GM19438 (cell line): Measurements from ENCODE around the gene FOXS1.
"Not testable (repeated sequence)": the region's sequence is repeated elsewhere in the genome, so short reads cannot be mapped to it uniquely, and the experiment has no call there.

Experiments
- ATAC-seq: cut with Tn5 transposase; IDR thresholded peaks from one replicate; pipeline ENCODE4 v1.9.1; 2021; ENCODE audit warnings: low read depth; ENCODE audit not compliant: unreplicated experiment

FOXS1 gene

GRCh38 chr20:31840906-31841816 is 4.2 kb downstream of the FOXS1 start:
- no peak for ATAC-seq

DNA sequence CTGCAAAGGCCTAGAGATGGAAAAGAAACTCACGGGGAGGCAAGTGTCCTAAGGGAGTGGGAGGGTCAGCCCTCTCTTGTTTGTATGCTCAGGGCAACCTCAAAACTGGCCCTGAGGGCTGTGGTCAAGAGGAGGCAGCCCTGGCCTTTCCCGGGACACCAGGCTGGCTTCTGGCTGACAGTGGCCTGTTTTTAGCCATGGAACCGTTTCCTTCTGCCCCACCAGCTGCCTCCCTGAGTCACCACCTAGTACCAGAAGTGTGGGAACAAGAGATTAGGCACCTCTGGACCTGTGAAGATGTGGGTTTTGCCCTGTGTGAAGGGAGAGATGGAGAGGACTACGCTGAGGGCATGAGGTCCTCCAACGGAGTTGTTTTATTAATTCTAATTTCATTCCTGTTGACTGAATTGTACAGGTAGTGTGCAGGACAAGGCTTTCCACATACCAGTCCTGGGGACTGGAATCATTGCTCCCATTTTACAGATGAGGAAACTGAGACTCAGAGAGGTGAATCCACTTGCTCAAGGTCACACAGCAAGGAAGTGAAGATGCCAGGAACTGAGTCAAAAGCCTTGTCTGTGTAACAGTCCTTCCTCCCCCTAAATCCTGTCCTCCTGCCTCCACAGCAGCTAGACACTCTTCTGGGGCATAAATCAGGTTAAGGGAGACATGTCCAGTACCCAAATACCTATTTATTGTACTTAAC is 5.5 kb downstream of the FOXS1 start:
- no peak for ATAC-seq

DNA sequence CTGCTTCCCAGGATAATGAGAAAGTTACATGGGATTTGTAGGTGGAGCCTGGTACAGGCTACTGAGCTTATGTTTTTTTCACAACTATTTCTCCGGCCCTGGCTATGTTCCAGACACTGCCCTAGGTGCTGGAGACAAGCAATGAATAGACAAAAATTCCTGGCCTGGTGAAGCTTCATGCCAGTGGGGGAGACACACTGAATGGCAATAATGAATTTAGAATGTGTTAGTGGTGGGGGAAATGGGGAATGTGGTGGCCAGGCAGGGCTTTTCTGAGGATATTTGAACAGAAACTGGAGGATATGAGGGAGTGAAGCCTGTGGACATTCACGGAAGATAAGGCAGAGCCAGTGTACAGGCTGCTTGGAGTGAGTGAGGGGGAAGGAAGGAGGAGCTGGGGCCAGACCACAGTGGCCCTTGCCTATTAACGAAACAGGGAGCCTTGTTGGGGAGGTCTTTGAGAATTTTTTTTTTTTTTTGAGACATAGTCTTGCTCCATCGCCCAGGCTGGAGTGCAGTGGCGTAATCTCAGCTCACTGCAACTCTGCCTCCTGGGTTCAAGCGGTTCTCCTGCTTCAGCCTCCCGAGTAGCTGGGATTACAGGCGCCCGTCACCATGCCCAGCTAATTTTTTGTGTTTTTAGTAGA is 6.6 kb downstream of the FOXS1 start:
- no peak for ATAC-seq

- no peak for ATAC-seq
Observed at GRCh38 chr20:31837896-31838397, 7.5 kb downstream of the FOXS1 start.

DNA sequence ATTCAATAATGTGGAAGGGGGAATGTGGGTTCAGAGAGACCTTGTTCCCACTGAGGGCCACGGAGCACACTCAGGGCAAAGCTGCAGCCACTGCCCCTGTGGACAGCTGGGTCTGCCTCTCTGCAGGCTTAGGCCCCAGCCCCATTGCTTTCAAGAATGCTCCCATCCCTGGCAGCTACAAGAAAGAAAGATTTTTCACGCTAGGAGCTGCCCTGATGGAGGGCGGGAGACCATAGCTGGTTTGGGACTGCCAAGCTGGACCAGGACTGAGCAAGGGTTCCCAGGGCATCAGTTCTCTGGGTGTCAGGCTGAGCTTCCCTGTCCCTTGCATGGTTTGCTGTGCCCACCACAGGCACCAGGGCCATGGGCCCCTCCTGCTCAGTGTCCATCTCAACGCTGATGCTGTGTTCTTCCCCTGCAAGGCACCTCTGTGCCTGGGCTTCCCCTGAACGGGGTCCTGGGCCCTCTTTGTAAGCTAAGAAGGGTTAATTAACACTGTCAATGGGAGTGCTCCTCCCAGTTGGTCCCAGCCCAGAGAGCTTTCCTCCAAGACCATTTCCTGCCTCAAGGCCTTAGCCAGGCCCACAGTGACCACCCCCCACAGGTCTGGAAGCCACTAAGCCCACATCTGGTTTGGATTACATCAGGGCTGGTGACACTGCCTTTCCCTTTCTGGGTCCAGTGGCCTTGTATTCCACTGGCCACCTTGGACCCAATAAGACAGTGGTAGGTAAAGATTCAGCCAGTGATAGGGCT is 8.4 kb downstream of the FOXS1 start:
- ATAC-seq, result no peak

DNA sequence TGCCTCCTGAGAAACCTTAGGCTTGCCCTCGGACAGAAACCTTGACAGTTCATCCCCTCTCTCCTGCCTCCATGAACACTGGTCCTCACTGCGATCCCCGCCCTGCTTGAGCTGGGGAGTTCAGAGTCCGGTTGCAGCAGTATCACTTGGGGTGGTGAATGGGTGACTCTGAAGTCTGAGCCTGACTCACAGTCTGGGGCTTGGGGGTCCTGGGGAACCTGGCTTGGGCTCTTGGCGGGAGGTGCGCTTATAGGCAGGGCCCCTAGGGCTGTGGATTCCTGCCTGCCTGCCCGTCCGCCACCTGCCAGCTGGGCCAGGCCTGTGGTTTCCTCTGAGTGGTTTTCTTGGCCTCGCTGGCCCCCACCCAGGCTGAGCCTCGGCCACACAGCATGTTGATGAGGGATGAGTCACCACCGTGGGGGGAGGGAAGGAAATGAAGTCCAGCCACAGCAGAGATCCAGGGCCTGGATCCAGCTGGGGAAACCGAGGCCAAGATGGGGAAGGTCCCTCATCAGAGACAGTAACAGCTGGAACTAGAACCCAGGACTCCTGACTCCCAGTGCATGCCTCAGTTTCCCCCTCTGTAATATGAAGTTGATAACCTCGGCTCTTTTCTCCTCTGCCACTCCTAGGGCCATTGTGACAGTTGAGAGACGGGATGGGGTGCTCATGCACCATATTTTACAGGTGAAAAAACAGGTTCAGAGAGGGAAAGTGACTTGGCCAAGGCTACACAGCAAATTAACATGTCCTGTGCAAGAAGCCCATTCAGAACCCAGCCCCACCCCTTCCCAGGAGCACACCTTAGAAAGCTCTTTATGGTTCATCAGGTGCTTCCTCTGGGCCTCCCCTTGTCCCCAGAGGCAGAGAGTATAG is 9.2 kb downstream of the FOXS1 start:
- ATAC-seq, result peak; percentile 66

- no peak for ATAC-seq
Observed at GRCh38 chr20:31835554-31835953, 9.8 kb downstream of the FOXS1 start.

DNA sequence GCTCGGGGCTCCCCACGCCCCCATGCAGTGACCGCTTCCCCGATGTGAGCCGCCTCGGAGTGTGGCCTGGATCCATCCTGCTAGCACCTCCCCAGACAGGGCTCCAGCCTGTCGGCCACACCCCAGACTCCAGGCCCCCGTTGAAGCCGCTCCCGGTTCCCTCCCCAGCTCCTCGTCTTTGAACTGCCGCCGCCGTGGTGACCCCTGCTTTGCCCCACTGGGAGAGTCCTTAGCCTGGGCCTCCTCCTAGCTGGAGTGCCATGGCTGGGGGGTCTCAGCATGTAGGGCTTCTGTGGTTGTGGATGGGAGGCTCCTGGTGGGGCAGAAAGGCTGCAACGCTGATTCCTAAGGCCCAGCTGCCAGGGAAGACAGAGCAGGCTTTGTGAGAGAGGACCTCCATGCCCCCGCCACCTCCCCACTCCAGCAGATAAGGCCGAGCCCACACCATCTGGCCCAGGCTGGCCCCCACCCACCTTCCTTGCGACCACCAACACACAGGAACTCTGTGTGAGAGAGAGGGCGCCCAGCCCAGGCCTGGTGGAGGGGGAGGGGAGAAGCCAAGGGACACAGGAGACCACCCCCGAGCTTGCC is 11.4 kb downstream of the FOXS1 start:
- no peak for ATAC-seq

GRCh38 chr20:31833130-31833930 is 12.1 kb downstream of the FOXS1 start:
- ATAC-seq, result no peak

GRCh38 chr20:31831771-31832306 is 13.6 kb downstream of the FOXS1 start:
- ATAC-seq, result no peak

DNA sequence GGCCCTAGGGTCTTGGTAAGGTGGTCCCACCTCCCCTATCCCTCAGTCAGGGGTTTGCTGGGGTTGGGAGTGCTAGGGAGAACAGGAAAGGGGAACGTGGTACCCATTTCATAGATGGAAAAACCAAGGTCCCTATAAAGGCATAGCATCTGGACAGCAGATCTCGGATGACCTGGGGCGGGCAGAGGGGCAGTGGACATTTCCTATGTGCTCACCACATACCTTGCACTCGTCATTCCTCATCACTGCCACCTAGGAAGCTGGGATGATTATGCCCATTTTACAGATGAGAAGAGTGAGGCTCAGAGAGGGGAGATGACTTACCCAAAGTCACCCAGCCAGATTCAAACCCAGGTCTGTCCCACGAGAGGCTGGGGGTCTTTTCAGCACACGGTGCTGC is 14.2 kb downstream of the FOXS1 start:
- ATAC-seq, result no peak

DNA sequence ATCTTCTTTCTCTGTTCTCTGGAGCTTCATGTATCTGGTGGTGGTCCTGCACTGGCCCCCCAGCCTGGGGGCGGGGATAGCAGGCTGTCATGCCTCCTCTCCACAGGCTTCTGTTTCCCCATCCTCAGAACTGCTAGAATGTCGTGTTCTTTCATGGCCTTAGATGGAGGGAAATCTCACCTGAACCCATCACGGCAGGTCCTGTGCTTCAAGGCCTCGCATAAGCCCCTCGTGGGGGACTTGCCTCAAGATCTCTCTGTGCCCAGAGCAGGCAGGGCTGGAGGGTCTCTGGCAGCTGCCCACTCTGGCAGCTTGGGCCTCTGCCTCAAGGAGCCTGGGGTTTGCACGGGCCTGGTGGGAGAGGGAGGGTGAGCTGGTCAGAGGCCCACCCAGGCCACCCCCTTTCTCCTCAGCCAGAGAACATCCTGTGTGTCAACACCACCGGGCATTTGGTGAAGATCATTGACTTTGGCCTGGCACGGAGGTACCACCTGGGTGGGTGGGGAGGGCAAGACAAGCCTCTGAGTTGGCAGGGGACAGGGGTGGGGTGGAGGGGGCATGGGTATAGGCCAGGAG is 14.9 kb downstream of the FOXS1 start:
- no peak for ATAC-seq

- no peak for ATAC-seq
Observed at GRCh38 chr20:31829731-31830130, 15.7 kb downstream of the FOXS1 start.

GRCh38 chr20:31828016-31828415 is 17.4 kb downstream of the FOXS1 start:
- ATAC-seq, result not testable (repeated sequence)

DNA sequence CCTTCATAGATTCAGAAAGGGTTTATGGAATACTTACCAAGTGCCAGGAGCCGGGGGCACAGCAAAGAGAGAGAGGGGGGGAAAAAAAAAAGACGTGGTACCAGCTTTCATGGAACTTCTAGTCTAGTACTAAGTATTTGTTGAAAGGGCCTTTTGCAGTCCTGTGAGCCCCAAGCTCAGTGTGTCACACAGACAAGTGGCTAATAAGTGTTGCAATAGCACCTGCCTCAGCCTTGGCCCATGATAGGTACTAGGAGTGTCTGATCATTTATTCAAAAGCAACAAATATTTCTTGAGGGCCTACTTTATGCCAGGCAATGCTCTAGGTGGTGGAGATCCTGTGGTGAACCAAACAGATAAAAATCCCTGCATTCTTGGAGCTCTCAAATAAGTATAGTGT is 18.3 kb downstream of the FOXS1 start:
- no peak for ATAC-seq

- no peak for ATAC-seq
Observed at GRCh38 chr20:31826074-31826473, 19.3 kb downstream of the FOXS1 start.

GRCh38 chr20:31824554-31825313 is 20.7 kb downstream of the FOXS1 start:
- no peak for ATAC-seq
